T-helper 9 cell (primary cell): ENCODE results near the gene ACSM3.

Source experiments
- DNase-seq: peaks from one replicate; pipeline ENCODE4 v3.0.0-alpha.2; 2020

The ACSM3 gene

DNA sequence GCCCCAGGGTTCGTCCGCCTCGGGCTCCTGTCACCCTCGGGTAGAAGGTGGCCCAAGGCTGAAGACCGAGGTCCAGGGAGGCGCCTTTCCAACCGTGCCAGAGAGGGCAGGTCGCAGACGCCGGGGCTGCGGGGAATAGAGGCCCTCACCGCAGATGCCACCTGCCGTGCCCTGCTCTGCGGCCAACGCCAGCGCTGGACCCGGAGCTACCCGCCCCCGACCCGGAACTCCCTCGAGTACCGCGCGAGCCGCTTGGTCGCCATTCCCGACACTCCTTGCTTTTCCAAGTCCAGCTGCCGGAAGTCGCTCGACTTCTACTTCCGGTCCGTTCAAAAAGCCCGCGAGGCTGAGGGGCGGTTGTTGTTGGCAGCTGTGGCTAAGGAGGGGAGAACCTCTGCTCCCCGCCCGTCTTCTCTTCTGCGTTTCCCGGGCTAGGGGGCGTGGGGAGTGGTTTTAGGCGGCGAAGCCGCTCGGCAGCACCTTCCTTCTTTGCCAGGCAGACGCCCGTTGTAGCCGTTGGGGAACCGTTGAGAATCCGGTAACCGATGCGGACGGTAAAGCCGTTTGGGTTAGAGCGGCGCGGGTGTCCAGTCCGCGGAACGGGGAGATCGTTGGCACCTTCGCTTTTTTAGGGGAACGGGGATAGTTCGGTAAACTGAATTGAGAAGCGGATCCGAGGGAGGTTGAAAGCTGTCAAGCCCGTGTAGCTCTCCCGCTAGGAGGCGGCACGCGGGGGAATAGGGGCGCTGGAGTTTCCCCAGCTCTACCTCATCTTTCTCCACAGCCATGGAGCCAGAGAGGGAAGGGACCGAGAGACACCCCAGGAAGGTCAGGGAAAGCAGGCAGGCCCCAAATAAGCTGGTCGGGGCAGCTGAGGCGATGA lies 42.6 kb downstream of the ACSM3 start, which contains the start of the genes ERI2 and REXO5:
ERI2 (minus strand) TSS at position 305 of the 883 bp plus-strand sequence; CDS start at position 263, 42 bp downstream.
REXO5 (plus strand) TSS at position 360 of the 883 bp plus-strand sequence; CDS start at position 787, 427 bp downstream.
- DNase-seq, result peak; percentile 57

DNA sequence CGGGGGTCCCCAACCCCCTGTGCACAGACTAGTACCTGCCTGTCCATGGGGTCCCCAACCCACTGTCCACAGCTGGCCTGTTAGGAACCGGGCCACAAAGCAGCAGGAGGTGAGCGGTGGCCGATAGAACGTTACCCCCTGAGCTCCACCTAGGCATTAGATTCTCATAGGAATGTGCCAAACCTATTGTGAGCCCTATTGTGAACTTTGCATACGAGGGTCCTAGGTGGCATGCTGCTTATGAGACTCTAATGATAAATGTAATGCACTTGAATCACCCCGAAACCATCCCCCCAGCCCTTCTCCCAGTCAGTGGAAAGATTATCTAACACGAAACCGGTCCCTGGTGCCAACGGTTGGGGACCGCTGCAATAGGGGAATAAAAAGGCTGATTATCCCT lies 44.0 kb downstream of the ACSM3 start:
- no peak for DNase-seq

DNA sequence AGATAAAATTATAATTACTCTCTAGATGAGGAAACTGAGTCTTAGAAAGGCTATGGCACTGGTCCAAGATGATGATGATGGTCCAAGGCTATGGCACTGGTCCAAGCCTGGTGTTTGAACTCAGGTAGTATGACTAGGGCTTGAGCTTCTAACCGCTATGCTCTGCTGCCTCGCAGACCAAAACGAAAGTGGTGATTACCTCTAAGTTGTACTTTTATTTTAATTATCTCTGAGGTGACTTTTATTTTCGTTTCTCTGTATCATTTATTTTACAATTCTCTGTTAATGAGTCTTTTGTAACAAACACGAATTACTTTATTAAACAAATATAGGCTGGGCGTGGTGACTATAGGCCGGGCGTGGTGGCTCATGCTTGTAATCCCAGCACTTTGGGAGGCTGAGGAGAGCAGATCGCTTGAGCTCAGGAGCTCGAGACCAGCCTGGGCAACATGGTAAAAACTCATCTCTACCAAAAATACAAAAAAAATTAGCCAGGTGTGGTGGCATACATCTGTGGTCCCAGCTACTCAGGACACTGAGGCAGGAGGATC lies 48.1 kb downstream of the ACSM3 start:
- no peak for DNase-seq

DNA sequence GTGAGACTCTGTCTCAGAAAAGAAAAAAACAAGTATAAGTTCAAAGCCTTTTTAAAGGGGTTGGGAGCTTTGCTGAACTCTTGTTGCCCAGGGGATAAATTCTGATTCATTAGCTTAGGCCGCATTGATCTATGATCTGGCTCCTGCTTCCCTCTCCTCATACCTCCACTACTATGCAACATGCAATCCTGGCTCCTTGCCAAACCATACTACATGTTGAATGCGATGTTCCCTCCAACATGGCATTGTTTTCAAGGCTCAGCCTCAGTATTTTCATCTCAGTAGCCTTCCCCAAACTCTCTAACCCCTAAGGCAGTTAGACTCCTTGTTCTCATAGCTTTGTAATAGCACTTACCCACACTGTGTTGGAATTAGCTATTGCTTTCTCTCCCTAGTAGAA lies 48.7 kb downstream of the ACSM3 start:
- no peak for DNase-seq

- no peak for DNase-seq
Measured at GRCh38 chr16:20814784-20815183, 51.0 kb downstream of the ACSM3 start.

DNA sequence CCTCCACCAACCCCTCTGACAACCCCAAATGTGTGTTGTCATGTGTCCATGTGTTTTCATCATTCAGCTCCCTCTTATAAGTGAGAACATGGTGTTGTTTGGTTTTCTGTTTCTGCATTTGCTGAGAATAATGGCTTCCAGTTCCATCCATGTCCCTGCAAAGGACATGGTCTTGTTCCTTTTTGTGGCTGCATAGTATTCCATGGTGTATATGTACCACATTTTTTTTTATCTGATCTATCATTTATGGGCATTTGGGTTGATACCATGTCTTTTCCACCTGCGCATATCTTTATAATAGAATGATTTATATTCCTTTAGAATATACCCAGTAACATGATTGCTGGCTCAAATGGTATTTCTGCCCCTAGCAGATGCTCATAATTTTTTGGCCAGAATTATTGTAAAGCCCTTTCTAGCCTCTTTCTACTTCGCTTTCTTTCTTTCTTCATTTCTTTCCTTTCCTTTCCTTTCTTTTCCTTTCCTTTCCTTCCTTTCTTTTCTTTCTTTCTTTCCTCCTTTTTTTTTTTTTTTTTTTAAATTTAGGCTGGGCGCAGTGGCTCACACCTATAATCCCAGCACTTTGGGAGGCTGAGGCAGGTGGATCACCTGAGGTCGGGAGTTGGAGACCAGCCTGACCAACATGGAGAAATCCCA lies 55.2 kb downstream of the ACSM3 start:
- no peak for DNase-seq

DNA sequence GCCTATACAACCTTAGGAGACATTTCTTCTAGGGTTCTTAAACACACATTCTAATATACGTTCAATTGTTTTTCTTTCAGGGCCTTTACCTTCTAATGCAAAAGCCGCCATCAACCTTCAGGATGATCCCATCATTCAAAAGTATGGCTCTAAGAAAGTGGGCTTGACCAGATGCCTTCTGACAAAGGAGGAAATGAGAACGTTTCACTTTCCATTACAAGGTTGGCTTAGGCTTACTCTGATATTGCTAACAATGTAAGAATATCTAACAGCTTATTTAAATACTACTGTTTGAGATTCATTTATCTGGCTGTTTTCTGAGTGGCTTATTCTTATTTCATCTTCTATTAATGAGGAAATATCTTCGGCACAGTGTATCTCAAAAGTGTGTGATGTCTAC lies 57.9 kb downstream of the ACSM3 start:
- DNase-seq, result no peak

GRCh38 chr16:20822521-20823325 lies 58.9 kb downstream of the ACSM3 start:
- no peak for DNase-seq

DNA sequence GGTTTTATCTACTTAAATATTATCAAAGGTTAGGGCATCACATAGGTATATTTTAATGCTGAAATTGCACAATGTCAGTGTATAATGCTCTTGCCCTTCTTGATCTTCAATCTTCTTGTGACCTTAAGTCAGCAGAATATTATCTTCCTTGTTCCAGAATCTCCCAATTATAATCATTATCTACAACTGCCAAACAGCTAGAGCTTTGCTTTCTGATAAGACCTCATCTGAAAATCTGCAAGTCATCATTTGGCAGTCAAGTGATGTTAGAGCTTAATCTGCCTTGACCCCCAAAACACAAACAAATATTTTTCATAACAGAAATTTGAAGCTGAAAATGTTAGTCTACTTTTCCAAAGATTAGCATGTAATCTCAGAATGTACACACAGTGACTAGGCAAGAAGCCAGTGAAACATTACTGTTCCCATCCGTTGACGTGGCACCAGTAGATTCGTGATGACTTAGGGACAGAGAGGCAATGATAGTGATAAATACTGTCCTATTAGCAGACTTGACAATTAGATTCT lies 62.3 kb downstream of the ACSM3 start:
- DNase-seq, result no peak

DNA sequence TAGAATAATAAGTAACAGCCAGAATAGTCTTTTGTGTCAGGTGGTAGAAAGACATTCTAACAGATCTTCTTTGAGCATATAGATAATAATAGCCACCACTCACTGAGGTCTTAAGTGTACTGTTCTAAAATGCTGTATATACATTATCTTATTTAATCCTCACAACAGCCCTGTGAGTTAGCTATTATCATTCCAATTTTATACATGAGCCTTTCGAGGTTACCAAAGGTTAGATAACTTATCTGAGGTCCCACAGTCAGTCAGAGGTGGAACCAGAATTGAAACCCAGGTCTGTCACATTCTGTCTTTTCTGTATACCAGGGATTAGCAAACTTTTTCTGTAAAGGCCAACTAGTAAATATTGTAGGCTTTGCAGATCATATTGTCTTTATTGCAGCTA lies 65.7 kb downstream of the ACSM3 start:
- no peak for DNase-seq

DNA sequence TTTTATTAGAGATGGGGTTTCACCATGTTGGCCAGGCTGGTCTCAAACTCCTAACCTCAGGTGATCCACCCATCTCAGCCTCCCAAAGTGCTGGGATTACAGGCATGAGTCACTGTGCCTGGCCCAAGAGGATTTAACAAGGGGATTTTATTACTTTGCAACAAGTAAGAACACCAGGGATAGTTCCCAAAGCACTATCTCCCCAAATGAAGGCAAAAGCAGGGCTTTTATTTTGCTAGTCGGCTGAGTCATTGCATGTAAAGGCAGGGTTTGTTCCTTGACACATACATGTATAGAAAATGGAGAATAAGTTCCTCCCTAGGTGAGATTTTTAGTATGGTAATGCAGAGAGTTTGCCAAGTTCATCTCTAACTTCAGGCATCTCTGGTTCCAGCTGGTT lies 66.6 kb downstream of the ACSM3 start:
- DNase-seq, result no peak

DNA sequence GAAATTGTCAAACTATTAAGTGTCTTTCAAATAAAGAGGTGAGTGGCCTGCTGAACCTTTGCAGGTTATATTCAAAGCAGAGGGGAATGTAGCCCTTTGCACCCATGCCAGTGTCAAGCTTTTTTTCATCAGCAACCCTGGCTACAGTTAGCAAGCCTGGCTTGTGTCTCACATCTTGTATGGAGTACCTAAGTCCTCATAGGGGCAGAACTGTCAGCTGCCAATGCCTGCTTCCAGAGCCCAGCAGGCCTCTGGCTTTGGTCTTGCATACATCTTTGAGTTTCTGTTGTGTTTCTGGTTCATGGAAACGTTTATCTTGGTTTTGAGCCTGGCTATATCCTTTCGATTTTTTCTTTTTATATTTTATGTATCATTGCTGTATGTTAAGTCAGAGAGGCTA lies 69.3 kb downstream of the ACSM3 start:
- DNase-seq, result no peak

GRCh38 chr16:20838240-20838639 lies 74.4 kb downstream of the ACSM3 start:
- DNase-seq, result no peak

DNA sequence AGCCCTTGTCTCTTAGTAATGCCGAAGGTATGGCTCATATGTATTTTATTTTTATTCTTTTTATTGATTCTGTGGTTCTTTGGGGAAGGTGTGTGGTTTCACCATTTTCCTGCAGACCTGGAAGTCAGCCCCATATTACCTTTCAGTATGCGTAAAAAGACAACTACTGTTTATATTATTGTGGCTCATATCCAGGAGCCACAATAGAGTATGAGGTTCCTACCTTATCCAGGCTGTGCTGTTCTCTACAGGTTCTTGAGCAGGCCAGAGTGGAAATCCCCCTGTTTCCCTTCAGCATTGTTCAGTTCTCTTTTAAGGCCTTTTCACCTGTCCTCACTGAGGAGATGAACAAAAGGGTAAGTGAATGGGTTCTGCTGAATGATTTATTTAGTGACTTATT lies 75.7 kb downstream of the ACSM3 start:
- no peak for DNase-seq

GRCh38 chr16:20844054-20844453 lies 80.2 kb downstream of the ACSM3 start:
- no peak for DNase-seq

GRCh38 chr16:20844588-20844987 lies 80.8 kb downstream of the ACSM3 start:
- DNase-seq, result no peak

DNA sequence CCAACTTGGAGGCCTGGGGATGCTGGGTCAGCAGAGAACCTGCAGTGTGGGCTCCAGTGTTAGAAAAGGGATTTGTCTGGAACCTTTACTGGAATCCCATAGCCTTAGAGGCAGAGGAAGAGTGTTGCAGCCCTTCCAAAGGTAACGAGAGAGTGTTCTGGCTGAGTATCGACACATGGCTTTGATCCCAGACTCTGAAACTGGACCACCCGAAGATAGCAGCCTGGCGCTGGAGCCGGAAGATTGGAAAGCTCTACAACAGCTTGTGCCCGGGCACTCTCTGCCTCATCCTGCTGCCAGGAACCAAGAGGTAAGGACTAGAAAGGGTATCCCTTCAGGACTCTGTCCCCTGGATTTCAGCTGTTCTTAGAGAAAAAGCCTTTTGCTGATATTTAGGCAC lies 82.2 kb downstream of the ACSM3 start:
- no peak for DNase-seq

DNA sequence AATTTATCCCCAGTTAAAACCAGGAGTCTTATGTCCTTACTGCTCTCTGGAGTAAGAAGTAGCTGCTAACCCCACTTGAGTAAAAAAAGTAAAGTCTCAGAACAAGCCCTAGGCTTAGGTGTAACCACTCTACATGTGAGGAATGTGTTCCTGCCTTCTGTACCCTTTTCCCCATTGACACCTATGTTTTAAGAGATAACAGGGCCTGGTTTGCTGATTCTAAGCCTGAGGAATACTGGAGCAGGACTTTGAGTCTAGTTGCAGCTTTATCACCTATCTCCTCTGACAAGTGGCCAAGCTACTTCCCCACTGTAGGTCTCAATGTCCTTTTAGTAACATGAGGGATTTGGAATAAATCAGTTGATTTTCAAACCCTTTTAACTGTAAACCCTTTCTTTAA lies 82.7 kb downstream of the ACSM3 start:
- DNase-seq, result no peak
